Measurements from ENCODE around the gene CENPP.

The CENPP gene

DNA sequence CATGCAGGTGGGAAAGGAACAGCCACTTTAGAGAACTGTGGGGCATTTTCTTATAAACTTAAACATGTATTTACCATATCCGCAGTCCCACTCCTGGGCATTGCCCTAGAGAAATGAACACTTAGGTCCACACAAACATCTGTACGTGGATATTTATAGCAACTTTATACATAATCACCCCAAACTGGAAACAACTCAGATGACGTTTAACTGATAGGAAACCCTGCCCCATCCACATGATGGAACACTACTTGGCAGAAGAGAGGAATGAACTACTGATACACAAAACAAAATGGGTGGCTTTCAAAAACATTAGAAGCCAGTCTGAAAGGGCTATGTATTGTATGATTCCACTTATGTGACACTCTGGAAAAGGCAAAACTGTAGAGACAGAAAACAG, 187.6 kb downstream of the CENPP start:
- no peak for DNase-seq

DNA sequence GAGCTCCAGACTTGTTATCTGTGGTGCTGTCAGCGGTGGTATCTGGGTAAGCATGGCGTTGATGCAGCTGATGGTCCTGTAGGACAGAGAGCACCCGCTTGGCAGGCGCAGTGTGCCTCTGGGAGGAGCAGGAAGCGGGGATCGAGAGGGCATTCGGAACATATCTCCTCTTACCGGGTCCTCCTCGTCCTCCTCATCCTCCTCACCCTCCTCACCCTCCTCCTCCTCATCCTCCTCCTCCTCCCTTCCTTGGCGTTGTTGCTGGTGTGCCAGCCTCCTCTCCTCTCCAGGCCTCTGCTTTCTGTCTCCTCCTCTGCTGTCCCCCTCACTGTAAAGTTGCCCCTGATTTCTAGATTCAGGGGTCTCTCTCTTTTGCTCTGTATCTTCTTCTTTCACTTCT, 188.9 kb downstream of the CENPP start:
- DNase-seq, result no peak

DNA sequence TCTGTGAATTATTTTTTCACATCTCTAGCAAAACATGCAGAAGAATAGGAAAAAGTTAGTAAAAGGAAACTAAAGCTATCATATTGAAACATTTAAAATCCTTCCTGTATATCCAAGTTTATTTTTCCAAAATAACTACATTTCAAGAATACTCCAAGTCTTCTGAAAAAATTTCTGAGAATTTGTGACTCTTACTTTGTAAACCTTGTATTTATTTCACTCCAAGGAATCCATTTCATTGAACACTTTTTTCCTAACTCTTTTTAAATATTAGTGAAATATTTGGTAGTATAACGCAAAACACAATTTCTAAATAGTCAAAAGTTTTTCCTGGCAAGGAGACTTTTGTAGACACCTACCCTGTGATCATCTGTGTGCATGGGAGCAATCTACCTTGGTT, 190.8 kb downstream of the CENPP start:
- DNase-seq, result no peak

DNA sequence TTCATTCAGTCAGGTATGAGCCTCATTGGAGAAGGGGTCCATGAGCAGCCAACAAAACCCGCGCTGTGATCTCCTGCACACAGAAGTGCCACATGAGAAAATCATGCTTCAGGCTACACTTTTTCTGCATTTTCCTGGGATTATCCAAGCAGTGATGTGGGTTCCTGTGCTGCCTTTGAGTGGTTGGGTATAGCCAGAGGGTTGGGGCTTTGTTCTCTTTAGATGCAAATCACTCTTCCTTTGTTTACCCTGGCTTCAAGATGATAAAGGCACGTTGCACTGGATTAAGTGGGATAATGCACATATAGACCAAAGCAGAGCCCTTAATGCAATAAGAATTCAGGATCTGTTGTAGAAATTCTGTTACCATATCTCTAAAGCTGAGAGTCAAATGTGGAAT, 191.3 kb downstream of the CENPP start:
- no peak for DNase-seq

DNA sequence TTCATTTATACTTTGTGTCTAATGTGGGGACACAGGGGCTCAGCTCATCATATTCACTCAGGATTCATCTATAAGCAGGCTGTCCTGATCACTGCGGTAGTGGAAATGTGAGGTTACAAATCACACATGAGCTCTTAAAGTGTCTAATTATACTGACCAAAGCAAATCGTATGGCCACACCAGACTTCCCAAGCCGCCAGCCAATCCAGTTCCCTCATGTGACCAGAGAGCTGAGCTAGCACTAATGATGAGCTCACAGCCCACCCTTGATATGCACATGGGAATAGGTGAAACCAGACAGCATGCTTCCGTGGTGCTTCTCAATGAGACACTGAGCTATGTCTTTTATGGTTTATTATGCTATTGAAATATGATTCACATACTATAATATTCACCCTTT, 192.4 kb downstream of the CENPP start:
- DNase-seq, result no peak

DNA sequence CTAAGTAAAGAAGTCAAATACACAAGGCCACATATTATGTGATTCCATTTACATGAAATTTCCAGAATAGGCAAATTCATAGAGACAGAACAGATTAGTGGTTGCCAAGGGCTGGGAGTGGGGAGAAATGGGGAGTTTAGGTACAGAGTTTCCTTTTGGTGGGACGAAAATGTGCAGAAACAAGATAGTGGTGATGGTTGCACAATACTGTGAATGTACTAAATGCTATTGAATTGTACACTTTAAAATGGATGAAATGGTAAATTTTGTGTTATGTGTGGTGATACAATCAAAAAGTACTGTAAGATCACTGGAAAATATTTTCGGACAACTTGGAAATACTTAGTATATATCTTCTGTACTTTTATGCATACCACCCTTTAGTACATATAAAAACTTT, 195.1 kb downstream of the CENPP start:
- DNase-seq, result no peak

DNA sequence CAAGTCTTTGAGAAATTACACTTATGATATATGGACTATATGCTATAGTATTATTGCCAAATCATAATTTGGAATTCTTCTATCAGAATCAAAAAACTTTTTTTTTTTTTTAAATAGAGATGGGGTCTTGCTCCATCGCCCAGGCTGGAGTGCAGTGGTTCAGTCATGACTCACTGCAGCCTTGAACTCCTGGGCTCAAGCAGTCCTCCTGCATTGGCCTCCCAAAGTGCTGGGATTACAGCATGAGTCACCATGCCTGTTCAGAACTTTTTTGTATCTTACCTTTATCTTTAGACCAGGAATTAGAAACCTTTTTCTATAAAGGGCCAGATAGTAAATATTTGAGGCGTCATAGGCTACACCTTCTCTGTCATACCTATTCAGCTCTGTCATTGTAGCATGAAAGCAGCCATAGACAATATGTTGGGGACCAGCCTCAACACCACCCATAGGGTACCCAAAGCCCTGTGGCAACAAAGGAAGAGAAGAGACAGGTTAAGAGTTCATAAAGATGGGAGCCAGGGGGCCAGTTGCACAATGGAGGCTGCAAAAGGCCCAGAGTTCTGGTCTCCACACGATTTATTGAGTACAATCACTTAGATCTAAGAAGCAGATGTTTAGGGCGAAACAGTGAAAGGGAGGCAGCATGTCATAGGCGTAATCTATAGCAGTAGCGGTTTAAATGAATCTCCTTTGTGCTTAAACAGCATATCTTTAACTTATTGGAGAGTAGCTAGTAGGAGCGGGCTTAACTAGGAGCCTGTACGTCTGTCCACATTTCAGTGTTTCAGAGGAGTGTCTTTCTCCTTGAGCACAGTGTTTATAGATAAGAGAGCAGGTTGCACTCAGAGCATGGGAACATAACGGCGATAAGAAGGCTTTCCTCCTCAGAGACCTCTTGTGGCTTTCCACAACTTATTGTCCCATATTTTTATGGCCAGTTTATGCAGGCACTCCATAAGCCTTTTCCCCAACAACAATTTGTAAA, 197.5 kb downstream of the CENPP start:
- no peak for DNase-seq

DNA sequence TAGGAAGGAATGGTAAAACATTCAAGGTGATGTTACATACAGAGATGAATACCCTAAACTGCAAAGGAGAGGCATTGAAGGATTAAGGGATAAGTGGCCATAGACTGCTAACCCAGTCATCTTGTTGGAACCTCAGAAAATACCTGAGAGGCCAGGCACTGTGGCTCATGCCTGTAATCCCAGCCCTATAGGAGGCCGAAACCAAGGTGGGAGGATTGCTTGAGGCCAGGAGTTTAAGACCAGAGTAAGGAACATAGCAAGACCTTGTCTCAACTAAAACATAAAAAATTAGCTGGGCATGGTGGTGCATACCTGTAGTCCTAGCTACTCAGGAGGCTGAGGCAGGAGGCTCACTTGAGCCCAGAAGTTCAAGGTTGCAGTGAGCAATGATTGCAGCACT, 199.1 kb downstream of the CENPP start:
- DNase-seq, result no peak

DNA sequence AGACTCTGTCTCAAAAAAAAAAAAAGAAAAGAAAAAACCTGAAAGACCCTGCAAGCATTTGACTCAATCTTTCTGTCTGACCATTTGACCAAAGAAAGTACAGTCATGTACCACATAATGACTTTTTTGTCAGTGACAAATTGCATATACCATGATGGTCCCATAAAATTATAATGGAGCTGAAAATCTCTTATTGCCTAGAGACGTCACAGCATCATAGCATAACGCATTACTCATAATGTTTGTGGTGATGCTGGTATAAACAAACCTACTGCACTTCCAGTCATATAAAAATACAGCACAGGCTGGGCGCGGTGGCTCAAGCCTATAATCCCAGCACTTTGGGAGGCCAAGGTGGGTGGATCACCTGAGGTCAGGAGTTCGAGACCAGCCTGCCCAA, 199.6 kb downstream of the CENPP start:
- DNase-seq, result no peak

DNA sequence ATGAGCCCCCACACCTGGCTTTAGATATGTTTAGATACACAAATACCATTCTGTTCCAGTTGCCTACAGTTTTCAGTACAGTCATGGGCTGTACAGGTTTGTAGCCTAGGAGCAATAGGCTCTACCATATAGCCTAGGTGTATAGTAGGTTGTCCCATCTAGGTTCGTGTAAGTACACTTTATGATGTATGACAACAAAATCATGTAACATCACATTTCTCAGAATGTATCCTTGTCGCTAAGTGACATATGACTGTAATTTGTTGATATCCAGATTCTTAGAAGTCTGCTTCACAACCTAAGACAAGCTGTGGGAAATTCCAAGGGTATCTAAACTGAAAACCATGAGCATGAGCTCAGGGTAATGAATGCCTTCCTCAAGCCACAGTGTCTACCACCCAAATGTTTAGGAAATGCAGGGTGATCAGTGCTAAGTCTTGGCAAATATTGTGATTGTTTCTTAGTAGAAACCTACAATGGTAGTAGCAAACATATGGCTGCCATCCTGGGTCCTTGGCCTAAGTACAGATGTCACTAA, 201.6 kb downstream of the CENPP start:
- DNase-seq, result no peak

DNA sequence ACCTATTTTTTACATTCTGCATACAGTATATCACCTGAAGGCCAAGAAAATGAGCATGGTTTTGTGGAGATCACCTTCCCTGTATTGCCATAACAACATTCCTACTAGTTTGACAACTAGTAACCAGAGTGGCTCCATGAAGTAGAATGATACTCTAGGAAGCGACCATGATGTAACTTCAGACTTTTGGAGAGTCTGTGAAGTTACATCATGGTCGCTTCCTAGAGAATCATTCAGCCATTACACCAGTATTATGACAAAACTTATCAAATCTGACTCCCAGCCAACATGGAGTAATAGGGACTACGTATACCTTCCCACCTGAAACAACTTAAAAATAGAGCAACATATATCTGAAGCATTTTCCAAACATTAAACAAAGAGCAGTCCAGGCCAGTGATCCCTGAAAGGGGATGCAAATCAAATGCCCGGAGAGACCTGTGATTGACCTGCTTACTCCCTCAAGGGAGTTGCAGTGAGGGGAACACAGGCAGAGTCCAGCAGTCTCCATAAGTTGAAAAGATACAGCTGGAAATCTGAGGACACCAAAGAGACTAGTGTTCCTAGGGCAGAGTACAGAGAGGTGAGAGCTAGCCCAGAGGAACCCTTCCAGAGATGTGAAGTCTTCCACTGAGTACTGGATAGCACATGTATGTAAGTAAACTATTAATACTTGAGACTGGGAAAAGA, 202.2 kb downstream of the CENPP start:
- no peak for DNase-seq

DNA sequence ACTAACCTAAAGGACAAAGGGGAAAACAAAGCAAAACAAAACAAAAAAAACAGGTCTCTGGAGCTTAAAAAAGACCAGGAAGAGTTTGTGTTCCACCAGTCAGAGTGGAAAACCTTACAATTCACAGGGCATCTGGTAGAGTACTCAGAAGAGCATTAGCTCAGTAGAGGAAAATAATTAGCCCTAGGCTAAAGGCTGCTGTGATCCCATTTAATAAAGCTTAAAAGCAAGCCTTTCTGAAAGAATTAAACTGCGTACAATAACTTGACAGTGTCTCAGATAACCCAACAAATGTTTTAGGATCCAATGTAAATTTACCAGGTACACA, 202.7 kb downstream of the CENPP start:
- DNase-seq, result no peak

DNA sequence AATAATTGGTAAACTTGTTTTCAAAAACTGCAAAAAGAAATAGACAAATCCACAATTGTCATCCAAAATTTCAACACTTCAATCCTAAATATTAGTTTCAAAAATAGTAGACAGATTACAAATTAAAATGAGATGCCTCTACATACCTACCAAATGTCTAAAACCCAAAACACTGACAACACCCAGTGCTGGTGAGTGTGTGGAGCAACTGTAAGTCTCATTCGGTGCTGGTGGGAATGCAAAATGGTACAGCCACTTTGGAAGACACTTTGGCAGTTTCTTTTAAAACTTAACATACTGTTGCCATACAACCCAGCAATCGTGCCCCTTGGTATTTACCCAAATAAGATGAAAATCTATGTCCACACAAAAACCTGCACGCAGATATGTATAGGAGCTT, 203.4 kb downstream of the CENPP start:
- no peak for DNase-seq

DNA sequence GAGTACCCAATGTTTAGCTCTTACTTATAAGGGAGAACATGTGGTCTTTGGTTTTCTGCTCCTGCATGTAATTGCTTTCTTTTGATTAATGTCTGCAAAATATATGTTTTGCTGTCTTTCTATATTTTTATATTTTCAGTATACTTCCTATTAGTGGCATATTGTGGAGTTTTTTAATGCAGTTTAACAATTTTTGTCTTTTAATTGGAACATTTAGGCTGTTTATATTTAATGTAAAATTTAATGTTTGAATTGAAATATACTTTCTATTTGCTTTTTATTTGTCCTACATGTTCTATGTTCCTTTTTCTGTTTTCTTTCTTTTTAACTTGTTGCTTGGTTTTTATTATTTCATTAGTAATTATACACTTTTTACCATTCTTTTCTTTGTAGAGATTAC, 205.1 kb downstream of the CENPP start:
- DNase-seq, result no peak

DNA sequence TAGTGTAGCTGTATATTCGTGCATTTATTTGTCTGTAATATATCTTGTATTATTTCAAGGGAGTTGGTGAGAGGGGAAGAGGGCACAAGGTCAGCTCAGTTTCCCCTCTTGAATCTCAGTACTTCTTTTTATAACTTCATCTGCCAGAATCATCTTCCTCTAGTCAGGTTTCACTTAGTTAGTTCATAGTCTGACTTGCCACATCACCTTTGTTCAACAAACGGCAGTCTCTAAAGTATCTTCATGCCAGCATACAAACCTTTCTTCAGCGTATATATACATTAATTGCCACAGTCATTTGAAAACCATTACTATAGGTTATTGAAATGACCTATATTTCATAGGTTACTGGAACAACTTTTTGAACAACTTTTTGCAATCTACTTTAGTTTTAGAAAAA, 208.5 kb downstream of the CENPP start:
- no peak for DNase-seq

DNA sequence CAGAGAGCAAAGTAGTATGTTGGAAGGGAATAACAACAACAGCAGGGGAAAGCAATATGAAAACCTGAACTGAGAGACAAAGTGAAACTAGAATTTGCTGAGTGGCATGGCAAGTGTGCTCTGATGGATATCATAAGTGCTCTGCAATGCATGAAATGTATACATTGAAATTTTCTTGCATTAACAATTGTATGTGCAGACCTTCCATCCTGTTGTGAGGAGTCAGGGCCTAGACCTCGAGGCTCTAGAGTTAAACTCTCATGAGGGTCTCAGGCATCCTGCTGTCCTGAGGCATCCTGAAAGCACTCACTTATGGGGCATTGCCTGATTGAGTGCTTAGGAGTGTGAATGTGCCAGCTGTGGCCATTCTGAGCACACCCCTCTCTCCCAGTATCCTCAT, 208.9 kb downstream of the CENPP start:
- no peak for DNase-seq

DNA sequence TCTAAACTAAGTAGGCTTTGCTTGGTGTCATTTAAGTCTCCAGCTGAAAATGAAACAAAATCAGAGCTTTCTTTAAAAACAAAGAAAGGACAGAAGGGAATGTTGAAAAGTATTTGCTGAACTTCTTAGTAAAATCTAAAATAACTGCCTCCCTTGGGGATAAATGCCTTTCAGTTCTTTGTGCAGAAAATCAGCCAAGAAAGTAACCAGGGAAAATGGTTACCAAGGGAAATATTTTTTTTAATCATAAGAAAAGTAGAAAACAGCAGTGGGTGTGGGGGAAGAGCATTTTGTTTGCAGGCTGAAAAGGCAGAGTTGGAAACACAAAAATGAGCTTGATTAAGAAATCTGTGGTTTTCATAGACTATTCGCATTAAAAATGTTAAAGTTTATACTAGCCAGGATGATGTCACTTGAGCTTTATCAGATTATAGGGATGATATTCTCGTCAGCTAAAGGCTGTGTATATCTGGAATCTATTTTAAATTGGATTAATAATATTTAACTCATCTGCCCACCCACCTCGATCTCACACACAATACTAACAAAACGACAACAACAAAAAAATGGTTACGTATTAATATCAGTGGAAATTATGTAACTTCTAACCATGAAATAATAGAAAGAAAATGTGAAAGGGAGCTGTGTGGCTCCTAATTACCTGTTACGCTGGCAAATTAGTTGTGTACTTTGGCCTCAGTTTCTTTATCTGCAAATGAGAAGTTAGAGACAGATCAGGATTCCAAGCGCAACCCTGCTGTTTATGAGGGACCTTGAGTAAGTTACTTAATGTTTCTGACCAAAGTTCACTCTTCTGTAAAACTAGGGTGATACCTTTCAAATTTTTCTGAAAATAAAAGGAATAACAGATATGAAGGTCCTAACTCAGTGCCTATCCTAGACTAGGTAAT, 210.4 kb downstream of the CENPP start, which contains the start of gene ECM2:
Gene ECM2, minus strand, starts transcription at position 51 of the 911 bp plus-strand sequence. CDS start 13,124 bp downstream, outside the sequence.
- DNase-seq, result no peak

DNA sequence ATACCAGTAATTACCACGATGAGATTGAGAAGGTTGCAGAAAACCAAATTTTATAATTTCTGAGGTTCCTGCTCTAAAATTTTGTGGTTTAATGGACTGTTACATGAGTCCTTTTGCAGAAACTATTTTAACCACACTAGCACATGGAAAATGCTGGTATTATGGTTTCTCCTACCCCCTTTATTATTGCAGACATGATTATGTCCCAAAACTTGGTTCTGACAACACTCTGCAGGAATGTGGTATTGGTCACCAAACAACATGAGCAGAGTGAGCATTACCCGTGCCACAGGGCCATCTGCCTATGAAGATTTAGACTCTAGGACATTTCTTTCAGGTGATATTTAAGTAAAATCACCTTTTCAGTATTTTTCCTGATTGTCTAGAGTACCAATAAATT, 212.8 kb downstream of the CENPP start:
- no peak for DNase-seq

DNA sequence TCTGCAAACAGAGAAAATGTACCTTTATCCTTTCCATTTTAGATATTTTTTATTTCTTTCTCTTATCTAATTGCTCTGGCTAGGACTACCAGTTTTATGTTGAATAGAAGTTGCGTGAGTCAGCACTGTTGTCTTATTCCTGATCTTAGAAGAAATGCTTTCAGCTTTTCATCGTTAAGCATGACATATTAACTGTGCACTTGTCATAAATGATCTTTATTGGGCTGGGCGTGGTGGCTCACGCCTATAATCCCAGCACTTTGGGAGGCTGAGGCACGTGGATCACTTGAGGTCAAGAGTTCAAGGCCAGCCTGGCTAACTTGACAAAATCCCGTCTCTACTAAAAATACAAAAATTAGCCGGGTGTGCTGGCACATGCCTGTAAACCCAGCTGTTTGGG, 218.2 kb downstream of the CENPP start:
- no peak for DNase-seq

DNA sequence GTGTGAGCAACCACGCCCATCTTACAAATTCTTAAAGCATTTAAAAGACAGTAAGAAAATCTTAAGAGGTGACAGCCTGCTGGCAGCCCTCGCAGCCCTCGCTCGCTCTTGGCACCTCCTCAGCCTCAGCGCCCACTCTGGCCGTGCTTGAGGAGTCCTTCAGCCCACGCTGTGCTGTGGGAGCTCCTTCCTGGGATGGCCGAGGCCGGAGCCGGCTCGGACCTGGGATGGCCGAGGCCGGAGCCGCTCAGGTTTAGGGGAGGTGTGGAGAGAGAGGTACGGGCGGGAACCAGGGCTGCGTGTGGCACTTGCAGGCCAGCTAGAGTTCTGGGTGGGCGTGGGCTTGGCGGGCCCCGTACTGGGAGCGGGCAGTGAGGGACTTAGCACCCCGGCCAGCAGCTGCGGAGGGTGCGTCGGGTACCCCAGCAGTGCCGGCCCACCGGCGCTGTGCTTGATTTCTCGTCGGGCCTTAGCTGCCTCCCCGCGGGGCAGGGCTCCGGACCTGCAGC, 219.3 kb downstream of the CENPP start:
- no peak for DNase-seq

DNA sequence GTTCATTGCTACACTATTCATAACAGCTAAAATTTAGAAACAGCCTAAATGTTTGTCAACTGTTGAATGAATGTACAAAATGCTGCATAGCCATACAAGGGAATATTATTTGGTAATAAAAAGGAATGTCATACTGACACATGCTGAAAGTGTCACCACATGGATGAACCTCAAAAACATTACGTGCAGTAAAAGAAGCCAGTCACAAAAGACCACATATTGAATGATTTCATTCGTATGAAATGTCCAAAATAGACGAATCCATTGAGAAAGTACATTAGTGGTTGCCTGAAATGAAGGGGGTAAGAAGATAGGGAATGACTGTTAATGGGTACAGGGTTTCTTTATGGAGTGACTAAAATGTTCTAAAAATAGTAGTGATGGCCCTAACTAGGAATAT, 221.6 kb downstream of the CENPP start:
- DNase-seq, result no peak

DNA sequence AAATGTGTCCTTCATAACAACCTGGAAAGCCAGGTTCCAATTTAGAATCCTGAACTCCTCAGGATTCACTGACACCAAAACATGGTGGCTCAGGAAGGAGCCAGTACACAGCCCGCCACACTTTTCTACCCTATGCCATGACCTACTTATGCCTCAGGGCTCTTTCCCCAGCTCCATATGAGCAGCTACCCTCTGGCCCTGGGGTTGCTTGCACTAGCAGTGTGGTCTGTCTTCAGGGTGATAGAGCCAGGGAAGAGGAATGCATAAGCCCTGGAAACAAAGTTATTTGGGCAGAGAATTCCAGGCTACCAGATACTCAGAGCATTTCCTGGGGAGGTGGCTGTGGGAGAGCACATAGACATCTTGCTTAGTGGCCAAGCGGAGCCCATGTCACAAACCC, 225.0 kb downstream of the CENPP start:
- DNase-seq, result no peak
